HepG2 (cell line): Measurements from ENCODE around the gene TET3. TPM values are rescaled to one million over a fixed set of nuclear protein-coding genes. Genes with fewer than 3 reads are reported as not detected.

Experiments
- BCL6 ChIP-seq: IDR thresholded peaks from 2 replicates; pipeline ENCODE4 v1.6.1; 2016; ENCODE audit warnings: missing genetic modification reagents, missing compliant biosample characterization
- CBX2 ChIP-seq, 2 experiments: fragments of 200-600 bp in 1 of 2; sonication (generic); formaldehyde crosslinking in 1 of 2; IDR thresholded peaks; 2 replicates each; pipeline versions ENCODE4 v1.7.0 to v1.8.1; 2018 to 2022; ENCODE audit warnings: low read depth in 2 of 2, low read length in 1 of 2, mild to moderate bottlenecking in 1 of 2, missing genetic modification reagents in 1 of 2
- FOXP4 ChIP-seq: sonication (generic); formaldehyde crosslinking; IDR thresholded peaks from 2 replicates; pipeline ENCODE4 v1.4.0; 2020; ENCODE audit warnings: missing genetic modification reagents
- GABPB1 ChIP-seq: IDR thresholded peaks from 2 replicates; pipeline ENCODE4 v1.6.1; 2016; ENCODE audit warnings: mild to moderate bottlenecking, missing genetic modification reagents, moderate library complexity, missing compliant biosample characterization
- NR2C2 ChIP-seq: sonication (generic); formaldehyde crosslinking; IDR thresholded peaks from 2 replicates; pipeline ENCODE4 v1.4.0; 2020; ENCODE audit warnings: missing genetic modification reagents, mild to moderate bottlenecking, moderate library complexity, borderline replicate concordance
- POGK ChIP-seq: sonication (generic); formaldehyde crosslinking; conservative IDR thresholded peaks from 2 replicates; pipeline ENCODE4 v1.8.0; 2022; ENCODE audit warnings: mild to moderate bottlenecking, moderate library complexity, missing genetic modification reagents
- REPIN1 ChIP-seq: sonication (generic); formaldehyde crosslinking; IDR thresholded peaks from 2 replicates; pipeline ENCODE4 v1.8.0; 2022; ENCODE audit warnings: missing genetic modification reagents, low read depth, mild to moderate bottlenecking, borderline replicate concordance
- ZNF280D ChIP-seq: sonication (generic); formaldehyde crosslinking; IDR thresholded peaks from 2 replicates; pipeline ENCODE4 v1.5.1; 2020; ENCODE audit warnings: mild to moderate bottlenecking, missing genetic modification reagents
- ZNF318 ChIP-seq: sonication (generic); formaldehyde crosslinking; IDR thresholded peaks from 2 replicates; pipeline ENCODE4 v1.4.0; 2020; ENCODE audit warnings: mild to moderate bottlenecking, missing genetic modification reagents
- ZNF329 ChIP-seq: sonication (generic); formaldehyde crosslinking; IDR thresholded peaks from 2 replicates; pipeline ENCODE4 v1.9.0; 2021; ENCODE audit warnings: low read depth, mild to moderate bottlenecking, missing genetic modification reagents
- ZNF841 ChIP-seq: sonication (generic); formaldehyde crosslinking; IDR thresholded peaks from 2 replicates; pipeline ENCODE4 v1.8.1; 2023; ENCODE audit warnings: missing genetic modification reagents, borderline replicate concordance
- polyA plus RNA-seq, 8 experiments: library from polyadenylated mRNA; depleted of rRNA in 3 of 8; stranded (reverse) in 7 of 8; unstranded in 1 of 8; fragments of >200 nt; fragmentation: Illumina TruSeq in 4 of 8; extraction: Trizol in 4 of 8; gene quantifications; 2 replicates each; pipeline versions ENCODE4 v1.2.1 to v1.2.3, GENCODE V29; 2011 to 2016; ENCODE audit warnings: low read depth in 4 of 8, missing spikeins in 1 of 8, mixed read lengths in 1 of 8; ENCODE audit not compliant: insufficient read depth in 1 of 8
- total RNA-seq, 5 experiments: library from RNA; depleted of rRNA; stranded (reverse); fragments of >200 nt; fragmentation: Illumina TruSeq; extraction: Trizol; gene quantifications; 2 replicates each; pipeline ENCODE4 v1.2.3, GENCODE V29; 2016; ENCODE audit warnings: low read depth in 1 of 5

The TET3 gene
- total and polyA plus RNA-seq, 2 of the 13 experiments (the other 11 are each of a cell fraction or from before 2014, with no cell fraction given) = 4.3 to 6.8 TPM

- TF ChIP-seq ZNF280D (CRISPR knock-in tag) (0 out of 2 replicates have a peak, but pooled peaks have one; percentile 68), ZNF318 (CRISPR knock-in tag) (no peak), FOXP4 (peak; percentile 53; the same call in 1 of the 2 replicates), REPIN1 (CRISPR knock-in tag) (peak; percentile 12; the same call in 1 of the 2 replicates), POGK (CRISPR knock-in tag) (0 out of 2 replicates have a peak, but pooled peaks have one; percentile 24), GABPB1 (CRISPR knock-in tag) (peak; percentile 74; the same call in 1 of the 2 replicates), ZNF841 (CRISPR knock-in tag) (no peak; the same call in 1 of the 2 replicates), ZNF329 (CRISPR knock-in tag) (peak; percentile 40; the same call in 1 of the 2 replicates), BCL6 (CRISPR knock-in tag) (0 out of 2 replicates have a peak, but pooled peaks have one; percentile 7), CBX2 (IDR thresholded peaks at IDR 0.05; ENCODE audit: low read depth, low read length) (no peak), CBX2 (CRISPR knock-in tag; IDR thresholded peaks at IDR 0.05; ENCODE audit: low read depth) (no peak), NR2C2 (CRISPR knock-in tag) (peak; percentile 82)
These were observed at the start of gene TET3 (continued) for GRCh38 chr2:73984203-73984921.
